HepG2 (cell line): ENCODE data around the gene FAM217B. TPM values are rescaled to one million over a fixed set of nuclear protein-coding genes. Genes with fewer than 3 reads are reported as not detected.

Source experiments
- ATAC-seq: fragments of 200-7000 bp; cut with Tn5 transposase; 3 replicates; pipeline ENCODE4 v1.9.1; 2020; ENCODE audit warnings: mild to moderate bottlenecking, moderate library complexity
- BruUV-seq: library from RNA; stranded (reverse); fragments of 400-500 nt; replicated peaks from 2 replicates; lab custom pipeline; 2021; lab: Mats Ljungman, UMichigan
- CTCF ChIA-PET: fragments of 300-600 bp; formaldehyde crosslinking; extraction: SDS; loops from one replicate; lab custom pipeline; 2021; ENCODE audit warnings: low total read pairs, inconsistent platforms, low intra/inter-chr PET ratio; lab: Yijun Ruan, JAX
- POLR2A ChIA-PET: fragments of 350-600 bp; sonication (Branson Sonifier 250); formaldehyde crosslinking; loops from one replicate; lab custom pipeline; 2020; ENCODE audit warnings: antibody characterized with exemption, inconsistent platforms; lab: Yijun Ruan, JAX
- DNase-seq: peaks from one replicate; pipeline ENCODE4 v3.0.0-alpha.2; 2015; ENCODE audit warnings: low spot score
- FAIRE-seq: peaks from 3 replicates; lab custom pipeline; 2011; peaks lifted over from hg19 to GRCh38; lab: Jason Lieb, UNC
- H2AFZ ChIP-seq: one replicate; pipeline ENCODE4 v1.6.1; 2011; ENCODE audit warnings: low read length, inconsistent platforms
- H3K27ac ChIP-seq: fragments of 300-600 bp; 3 replicates; pipeline ENCODE4 v1.8.0; 2011; ENCODE audit warnings: mixed run types, mild to moderate bottlenecking, mixed read lengths, low read length, inconsistent platforms; ENCODE audit not compliant: insufficient read depth; ENCODE audit errors: extremely low read length
- H3K27me3 ChIP-seq, 2 experiments: fragments of 200-600 bp in 1 of 2; 2 replicates in 1 of 2; 3 replicates in 1 of 2; pipeline versions ENCODE4 v1.6.0 to v1.8.0; 2011; ENCODE audit warnings: low read length in 2 of 2, mild to moderate bottlenecking in 2 of 2, moderate library complexity in 2 of 2, inconsistent platforms in 1 of 2; ENCODE audit not compliant: insufficient read depth in 2 of 2, control insufficient read depth in 1 of 2
- H3K36me3 ChIP-seq, 2 experiments: fragments of 200-600 bp in 1 of 2; replicated peaks in 1 of 2; 2 replicates in 1 of 2; 3 replicates in 1 of 2; pipeline versions ENCODE4 v1.5.1 to v1.8.0; 2011; ENCODE audit warnings: low read length in 2 of 2, inconsistent platforms in 1 of 2; ENCODE audit not compliant: insufficient read depth in 2 of 2, control insufficient read depth in 1 of 2
- H3K4me1 ChIP-seq: 2 replicates; pipeline ENCODE4 v1.5.1; 2012; ENCODE audit warnings: low read length, inconsistent platforms; ENCODE audit not compliant: insufficient read depth
- H3K4me2 ChIP-seq: 2 replicates; pipeline ENCODE4 v1.6.0; 2011; ENCODE audit warnings: low read depth, low read length, inconsistent platforms
- H3K4me3 ChIP-seq, 3 experiments: fragments of 200-600 bp in 1 of 3; sonication (generic), shearing (Covaris generic) in 1 of 3; replicated peaks in 1 of 3; 2 replicates each; pipeline ENCODE4 v1.5.1; 2011 to 2016; ENCODE audit warnings: low read length in 3 of 3, inconsistent platforms in 2 of 3, low read depth in 2 of 3, mild to moderate bottlenecking in 2 of 3, control low read depth in 1 of 3, mixed read lengths in 1 of 3; ENCODE audit not compliant: insufficient read depth in 1 of 3
- H3K79me2 ChIP-seq: one replicate; pipeline ENCODE4 v1.6.1; 2011; ENCODE audit warnings: low read length, inconsistent platforms; ENCODE audit not compliant: insufficient read depth
- H3K9ac ChIP-seq: 2 replicates; pipeline ENCODE4 v1.6.0; 2011; ENCODE audit warnings: mild to moderate bottlenecking, low read depth, low read length, inconsistent platforms; ENCODE audit not compliant: insufficient read depth
- H3K9me3 ChIP-seq: 2 replicates; pipeline ENCODE4 v1.5.1; 2012; ENCODE audit warnings: mild to moderate bottlenecking, low read length
- H4K20me1 ChIP-seq: 2 replicates; pipeline ENCODE4 v1.6.0; 2011; ENCODE audit warnings: inconsistent platforms, mild to moderate bottlenecking, low read length, moderate library complexity; ENCODE audit not compliant: insufficient read depth
- DNMT3B ChIP-seq: conservative IDR thresholded peaks from 2 replicates; pipeline ENCODE4 v1.6.1; 2016; ENCODE audit warnings: missing biosample characterization, control low read depth
- GZF1 ChIP-seq: sonication (generic); formaldehyde crosslinking; IDR thresholded peaks from 2 replicates; pipeline ENCODE4 v1.5.1; 2020; ENCODE audit warnings: mild to moderate bottlenecking, missing genetic modification reagents
- IRF9 ChIP-seq: sonication (generic); formaldehyde crosslinking; IDR thresholded peaks from 2 replicates; pipeline ENCODE4 v1.8.0; 2022; ENCODE audit warnings: missing genetic modification reagents, mild to moderate bottlenecking, borderline replicate concordance
- MNT ChIP-seq: fragments of 450-650 bp; IDR thresholded peaks from 2 replicates; pipeline ENCODE4 v1.6.1; 2016
- MYNN ChIP-seq: sonication (generic); formaldehyde crosslinking; IDR thresholded peaks from 2 replicates; pipeline ENCODE4 v1.4.0; 2020; ENCODE audit warnings: mild to moderate bottlenecking, low read depth, missing genetic modification reagents
- SP1 ChIP-seq, 2 experiments: fragments of 450-650 bp in 1 of 2; sonication (generic) in 1 of 2; formaldehyde crosslinking in 1 of 2; IDR thresholded peaks; 2 replicates each; pipeline versions ENCODE4 v1.4.0 to v1.6.1; 2016 to 2020; ENCODE audit warnings: missing genetic modification reagents in 1 of 2
- TFAP4 ChIP-seq: sonication (generic); IDR thresholded peaks from 2 replicates; pipeline ENCODE4 v1.6.1; 2016; ENCODE audit warnings: low read depth, borderline replicate concordance
- ZBTB2 ChIP-seq: sonication (generic); formaldehyde crosslinking; IDR thresholded peaks from 2 replicates; pipeline ENCODE4 v1.8.0; 2022; ENCODE audit warnings: low read depth, missing genetic modification reagents
- ZFYVE20 ChIP-seq: sonication (generic); formaldehyde crosslinking; IDR thresholded peaks from 2 replicates; pipeline ENCODE4 v1.8.0; 2023; ENCODE audit warnings: low read depth, mild to moderate bottlenecking, moderate library complexity, missing genetic modification reagents, borderline replicate concordance
- ZNF282 ChIP-seq: fragments of 450-650 bp; IDR thresholded peaks from 2 replicates; pipeline ENCODE4 v1.6.1; 2018; ENCODE audit not compliant: partially characterized antibody
- ZNF441 ChIP-seq: sonication (generic); formaldehyde crosslinking; IDR thresholded peaks from 2 replicates; pipeline ENCODE4 v1.7.0; 2021; ENCODE audit warnings: missing genetic modification reagents, borderline replicate concordance
- ZNF616 ChIP-seq: sonication (generic); formaldehyde crosslinking; IDR thresholded peaks from 2 replicates; pipeline ENCODE4 v1.5.0; 2020; ENCODE audit warnings: low read depth, mild to moderate bottlenecking, missing genetic modification reagents
- ZNF687 ChIP-seq: sonication (generic); formaldehyde crosslinking; IDR thresholded peaks from 2 replicates; pipeline ENCODE4 v1.5.1; 2020; ENCODE audit warnings: mild to moderate bottlenecking, missing genetic modification reagents, moderate library complexity
- ZNF747 ChIP-seq: sonication (generic); formaldehyde crosslinking; IDR thresholded peaks from 2 replicates; pipeline ENCODE4 v1.8.1; 2023; ENCODE audit warnings: missing genetic modification reagents, mild to moderate bottlenecking, borderline replicate concordance
- ZSCAN22 ChIP-seq: sonication (generic); formaldehyde crosslinking; IDR thresholded peaks from 2 replicates; pipeline ENCODE4 v1.4.0; 2020; ENCODE audit warnings: mild to moderate bottlenecking, missing genetic modification reagents
- WGBS: methylation state at CpG from one replicate; pipeline ENCODE4 v1.1.6; 2017; ENCODE audit warnings: low lambda C conversion rate; 5-methylcytosine and 5-hydroxymethylcytosine counted together
- in situ Hi-C: cut with HindIII; loops from 2 replicates; pipeline ENCODE4 v1.10.0; 2017; ENCODE audit warnings: low pct_unique_long_range_greater_than_20kb; ENCODE audit not compliant: extremely low pct_ligation_motif_present
- intact Hi-C: fragments of 100-400 bp; cut with micrococcal nuclease; formaldehyde crosslinking; loops from one replicate; pipeline ENCODE4 v1.10.0; 2022; ENCODE audit not compliant: unreplicated experiment
- polyA plus RNA-seq, 8 experiments: library from polyadenylated mRNA; depleted of rRNA in 3 of 8; stranded (reverse) in 7 of 8; unstranded in 1 of 8; fragments of >200 nt; fragmentation: Illumina TruSeq in 4 of 8; extraction: Trizol in 4 of 8; gene quantifications; 2 replicates each; pipeline versions ENCODE4 v1.2.1 to v1.2.3, GENCODE V29; 2011 to 2016; ENCODE audit warnings: low read depth in 4 of 8, missing spikeins in 1 of 8, mixed read lengths in 1 of 8; ENCODE audit not compliant: insufficient read depth in 1 of 8
- total RNA-seq, 5 experiments: library from RNA; depleted of rRNA; stranded (reverse); fragments of >200 nt; fragmentation: Illumina TruSeq; extraction: Trizol; gene quantifications; 2 replicates each; pipeline ENCODE4 v1.2.3, GENCODE V29; 2016; ENCODE audit warnings: low read depth in 1 of 5

FAM217B gene
- total and polyA plus RNA-seq, 2 of the 13 experiments (the other 11 are each of a cell fraction or from before 2014, with no cell fraction given): 11.1 to 14.3 TPM

- POLR2A ChIA-PET: interaction anchor here (2.1 kb wide), 1 partner anchor 8 kb away, joined by 6 read pairs; the partner anchor contains the start of genes FAM217B and PPP1R3D
- in situ Hi-C loops (no loop called here), intact Hi-C loops (no loop called here)
- Histone ChIP-seq H3K36me3 (no peaks in the 10 kb centered on the region), H3K4me3 (no peak overlapping the region), H4K20me1 (no peaks in the 10 kb centered on the region), H3K4me2 (no peak overlapping the region), H3K79me2 (no peaks in the 10 kb centered on the region), H3K27me3 (no peaks in the 10 kb centered on the region), H2AFZ (no peak overlapping the region), H3K27ac (no peak overlapping the region), H3K4me1 (no peaks in the 10 kb centered on the region), H3K9ac (no peak overlapping the region), H3K9me3 (no peaks in the 10 kb centered on the region)
- CTCF ChIA-PET: no interaction called here
- FAIRE-seq: no peak
- WGBS: 93% methylated on average over 72 of the region's 72 CpGs
- ATAC-seq: no peak
- BruUV-seq: no TSS peak
- no peak for DNase-seq
- no peak for TF ChIP-seq GZF1 (CRISPR knock-in tag)
- no peak for TF ChIP-seq ZNF687 (CRISPR knock-in tag)
- TF ChIP-seq ZSCAN22: no peak
- no peak for TF ChIP-seq ZNF282
- TF ChIP-seq ZBTB2: no peak
- TF ChIP-seq ZNF616 (CRISPR knock-in tag): no peak
- TF ChIP-seq SP1 (IDR thresholded peaks at IDR 0.05): no peak
- no peak for TF ChIP-seq SP1 (CRISPR knock-in tag; IDR thresholded peaks at IDR 0.05)
- TF ChIP-seq MNT: no peak
- no peak for TF ChIP-seq IRF9 (CRISPR knock-in tag)
- no peak for TF ChIP-seq ZNF441 (CRISPR knock-in tag)
- TF ChIP-seq TFAP4: no peak
- no peak for TF ChIP-seq DNMT3B
- no peak for TF ChIP-seq ZNF747
- TF ChIP-seq ZFYVE20 (CRISPR knock-in tag): no peak
- TF ChIP-seq MYNN: no peak
Observed at GRCh38 chr20:59932616-59933295, 7.4 kb upstream of the FAM217B start.
